Keratinocyte (primary cell): ENCODE measurements around the gene MAP3K9. TPM values are rescaled to one million over a fixed set of nuclear protein-coding genes. Genes with fewer than 3 reads are reported as not detected.
A peak's percentile ranks its signal among the peaks of the same experiment; 100 is the strongest.

Source experiments
- DNase-seq: peaks from one replicate; pipeline ENCODE4 v3.0.0-alpha.2; 2011; ENCODE audit warnings: low read depth, missing footprints, low spot score
- FAIRE-seq: peaks from 2 replicates; lab custom pipeline; 2011; peaks lifted over from hg19 to GRCh38; lab: Jason Lieb, UNC
- H2AFZ ChIP-seq: 2 replicates; pipeline ENCODE4 v1.6.0; 2012; ENCODE audit warnings: low read length, control low read depth, inconsistent platforms; ENCODE audit not compliant: control insufficient read depth
- H3K27ac ChIP-seq: 2 replicates; pipeline ENCODE4 v1.5.1; 2011; ENCODE audit warnings: low read length; ENCODE audit not compliant: control insufficient read depth, insufficient read depth
- H3K27me3 ChIP-seq: 3 replicates; pipeline ENCODE4 v1.6.0; 2011; ENCODE audit warnings: low read length; ENCODE audit not compliant: control insufficient read depth, insufficient read depth; ENCODE audit errors: extremely low read depth
- H3K36me3 ChIP-seq, 2 experiments: 2 replicates in 1 of 2; 3 replicates in 1 of 2; pipeline ENCODE4 v1.5.1; 2011; ENCODE audit warnings: low read length in 2 of 2, mild to moderate bottlenecking in 1 of 2; ENCODE audit not compliant: control insufficient read depth in 2 of 2, insufficient read depth in 2 of 2; ENCODE audit errors: extremely low read depth in 1 of 2
- H3K4me1 ChIP-seq: 3 replicates; pipeline ENCODE4 v1.5.1; 2011; ENCODE audit warnings: low read length; ENCODE audit not compliant: control insufficient read depth, insufficient read depth; ENCODE audit errors: extremely low read depth
- H3K4me2 ChIP-seq: 3 replicates; pipeline ENCODE4 v1.6.0; 2011; ENCODE audit warnings: low read depth, low read length; ENCODE audit not compliant: control insufficient read depth, insufficient read depth; ENCODE audit errors: extremely low read depth
- H3K4me3 ChIP-seq, 3 experiments: fragments of 200-600 bp in 1 of 3; sonication (generic) in 1 of 3; 2 replicates in 2 of 3; 3 replicates in 1 of 3; pipeline ENCODE4 v1.5.1; 2011 to 2016; ENCODE audit warnings: low read length in 3 of 3, mild to moderate bottlenecking in 3 of 3, control low read depth in 2 of 3, inconsistent platforms in 1 of 3, low read depth in 1 of 3, mixed read lengths in 1 of 3, mixed run types in 1 of 3, moderate library complexity in 1 of 3; ENCODE audit not compliant: control insufficient read depth in 2 of 3, insufficient read depth in 2 of 3; ENCODE audit errors: extremely low read depth in 1 of 3
- H3K79me2 ChIP-seq: 2 replicates; pipeline ENCODE4 v1.6.0; 2012; ENCODE audit warnings: low read length; ENCODE audit not compliant: control insufficient read depth, insufficient read depth
- H3K9ac ChIP-seq: 3 replicates; pipeline ENCODE4 v1.6.0; 2011; ENCODE audit warnings: low read length; ENCODE audit not compliant: control insufficient read depth, insufficient read depth; ENCODE audit errors: extremely low read depth
- H3K9me1 ChIP-seq: 3 replicates; pipeline ENCODE4 v1.6.0; 2011; ENCODE audit warnings: low read length; ENCODE audit not compliant: control insufficient read depth, insufficient read depth; ENCODE audit errors: extremely low read depth
- H3K9me3 ChIP-seq: 2 replicates; pipeline ENCODE4 v1.5.1; 2012; ENCODE audit warnings: low read depth, low read length; ENCODE audit not compliant: control insufficient read depth
- H4K20me1 ChIP-seq: 3 replicates; pipeline ENCODE4 v1.6.0; 2011; ENCODE audit warnings: low read length; ENCODE audit not compliant: control insufficient read depth, insufficient read depth; ENCODE audit errors: extremely low read depth
- CTCF ChIP-seq, 3 experiments: IDR thresholded peaks in 1 of 3; conservative IDR thresholded peaks in 1 of 3; optimal IDR thresholded peaks in 1 of 3; 2 replicates in 2 of 3; 3 replicates in 1 of 3; pipeline versions ENCODE3 to v1.5.1; 2011; ENCODE audit warnings: low read length in 3 of 3, mild to moderate bottlenecking in 3 of 3, moderate library complexity in 2 of 3, control low read depth in 1 of 3, inconsistent platforms in 1 of 3; ENCODE audit not compliant: insufficient read depth in 2 of 3; ENCODE audit errors: extremely low read depth in 1 of 3
- EZH2 ChIP-seq: IDR thresholded peaks from one replicate; pipeline ENCODE4 v1.6.1; 2012; ENCODE audit warnings: inconsistent platforms, mild to moderate bottlenecking, low read length, moderate library complexity
- dilution Hi-C: fragments of 300-500 bp; cut with MboI; formaldehyde crosslinking; loops from one replicate; pipeline ENCODE4 v1.7.0; 2020; ENCODE audit warnings: low sequenced_read_pairs; ENCODE audit not compliant: extremely low pct_ligation_motif_present
- polyA plus RNA-seq, 5 experiments: library from polyadenylated mRNA; depleted of rRNA in 3 of 5; stranded (reverse) in 3 of 5; stranded (forward) in 1 of 5; unstranded in 1 of 5; fragments of >200 nt; gene quantifications; 1 replicate in 1 of 5; 2 replicates in 3 of 5; 3 replicates in 1 of 5; pipeline versions ENCODE4 v1.2.1 to v1.2.3, GENCODE V29; 2011 to 2012; ENCODE audit warnings: missing spikeins in 2 of 5, low read depth in 1 of 5, low replicate concordance in 1 of 5

MAP3K9 gene
- polyA plus RNA-seq, 1 donor (not counting 4 experiments of a cell fraction or from before 2014, with no cell fraction given): 7.2 TPM

DNA sequence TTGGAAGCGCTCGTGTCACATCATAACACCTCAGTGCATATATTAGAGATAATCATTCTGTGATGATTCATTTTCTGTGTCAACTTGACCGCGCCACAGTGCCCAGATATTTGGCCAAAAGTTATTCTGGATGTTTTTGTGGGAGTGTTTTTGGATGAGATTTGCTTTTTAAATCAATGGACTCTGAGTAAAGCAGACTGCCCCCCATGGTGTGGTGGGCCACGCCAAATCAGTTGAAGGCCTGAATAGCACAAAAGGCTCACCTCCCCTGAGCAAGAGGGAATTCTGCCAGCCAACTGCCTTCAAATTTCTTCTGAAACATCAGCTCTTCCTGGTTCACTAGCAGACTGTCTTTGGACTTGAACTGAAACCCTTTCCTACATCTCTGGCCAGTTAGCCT lies 24.6 kb upstream of the MAP3K9 start:
- FAIRE-seq: no peak
- TF ChIP-seq CTCF (optimal IDR thresholded peaks at IDR 0.05 in 1 of 3, IDR thresholded peaks at IDR 0.05 in 1 of 3, conservative IDR thresholded peaks at IDR 0.05 in 1 of 3; ENCODE audit: extremely low read depth in 1 of 3, insufficient read depth in 2 of 3, low read length in 3 of 3) (no peak), EZH2 (no peak)
- dilution Hi-C loops: no loop called here

DNA sequence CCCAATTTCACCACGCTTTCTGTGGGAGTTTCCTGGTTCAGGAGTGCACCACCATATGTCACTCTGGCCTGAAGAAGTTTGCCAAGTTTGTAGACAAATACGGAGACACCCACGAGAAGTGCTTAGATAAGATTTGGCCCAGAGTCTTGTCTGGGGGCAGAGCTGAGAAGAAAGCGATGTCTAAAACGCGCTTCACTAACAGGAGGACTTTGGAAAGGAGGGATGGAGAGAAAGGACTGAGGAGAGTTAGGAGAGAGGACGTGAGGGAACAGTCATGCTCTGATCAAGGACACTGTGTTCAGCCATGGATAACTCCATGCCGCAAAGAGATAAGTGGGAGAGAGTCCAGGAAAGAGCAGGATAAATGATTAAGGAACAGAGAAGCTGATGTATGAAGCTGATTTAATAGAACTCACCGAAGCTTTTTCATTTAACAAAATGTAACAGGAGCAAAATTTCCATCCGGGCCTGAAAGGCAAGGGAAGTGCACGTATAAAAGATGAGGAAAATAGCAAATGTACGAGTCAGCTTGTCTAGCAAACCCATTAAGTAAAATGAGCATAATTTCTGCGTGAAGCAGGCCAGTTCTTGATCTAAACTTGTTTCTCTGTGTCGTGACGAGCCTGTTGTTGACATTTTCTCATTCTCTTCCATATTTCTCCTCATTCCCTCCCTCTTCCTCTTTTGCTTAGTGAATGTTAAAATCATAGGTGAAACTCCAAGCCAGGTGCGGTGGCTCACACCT lies 23.4 kb upstream of the MAP3K9 start:
- H3K4me1 ChIP-seq: no peaks in the 10 kb centered on the region
- no peak for FAIRE-seq
- no peaks in the 10 kb centered on the region for H3K9me1 ChIP-seq
- dilution Hi-C loops: no loop called here
- TF ChIP-seq EZH2 (no peak), CTCF (optimal IDR thresholded peaks at IDR 0.05 in 1 of 3, IDR thresholded peaks at IDR 0.05 in 1 of 3, conservative IDR thresholded peaks at IDR 0.05 in 1 of 3; ENCODE audit: extremely low read depth in 1 of 3, insufficient read depth in 2 of 3, low read length in 3 of 3) (no peak)
- no peaks in the 10 kb centered on the region for H3K79me2 ChIP-seq
- peaks cover 2% of the 10 kb centered on the region for H3K9me3 ChIP-seq
- H3K27me3 ChIP-seq: no peaks in the 10 kb centered on the region
- no peak overlapping the region for H3K9ac ChIP-seq
- H2AFZ ChIP-seq: peak overlapping the region; percentile 26
- no peak overlapping the region for H3K4me2 ChIP-seq
- no peaks in the 10 kb centered on the region for H3K36me3 ChIP-seq
- no peaks in the 10 kb centered on the region for H4K20me1 ChIP-seq
- DNase-seq: no peak
- no peak overlapping the region for H3K4me3 ChIP-seq
- no peak overlapping the region for H3K27ac ChIP-seq

More for the DNA sequence above, 24.6 kb upstream of the MAP3K9 start:
- H3K4me2 ChIP-seq: no peak overlapping the region
- H3K9me3 ChIP-seq: peaks cover 2% of the 10 kb centered on the region
- no peak overlapping the region for H3K27ac ChIP-seq
- no peaks in the 10 kb centered on the region for H3K36me3 ChIP-seq
- no peak overlapping the region for H3K9ac ChIP-seq
- no peaks in the 10 kb centered on the region for H3K79me2 ChIP-seq
- no peaks in the 10 kb centered on the region for H3K4me1 ChIP-seq
- no peaks in the 10 kb centered on the region for H3K9me1 ChIP-seq
- no peaks in the 10 kb centered on the region for H3K27me3 ChIP-seq
- DNase-seq: no peak
- no peak overlapping the region for H3K4me3 ChIP-seq
- H2AFZ ChIP-seq: no peak overlapping the region
- H4K20me1 ChIP-seq: no peaks in the 10 kb centered on the region
